ENCODE measurements around the gene JAK2. TPM values are rescaled to one million over a fixed set of nuclear protein-coding genes. Genes with fewer than 3 reads are reported as not detected.

JAK2 gene
- polyA plus RNA-seq, 1 of the 3 experiments (the other 2 are of a cell fraction), result 1.3 TPM

DNA sequence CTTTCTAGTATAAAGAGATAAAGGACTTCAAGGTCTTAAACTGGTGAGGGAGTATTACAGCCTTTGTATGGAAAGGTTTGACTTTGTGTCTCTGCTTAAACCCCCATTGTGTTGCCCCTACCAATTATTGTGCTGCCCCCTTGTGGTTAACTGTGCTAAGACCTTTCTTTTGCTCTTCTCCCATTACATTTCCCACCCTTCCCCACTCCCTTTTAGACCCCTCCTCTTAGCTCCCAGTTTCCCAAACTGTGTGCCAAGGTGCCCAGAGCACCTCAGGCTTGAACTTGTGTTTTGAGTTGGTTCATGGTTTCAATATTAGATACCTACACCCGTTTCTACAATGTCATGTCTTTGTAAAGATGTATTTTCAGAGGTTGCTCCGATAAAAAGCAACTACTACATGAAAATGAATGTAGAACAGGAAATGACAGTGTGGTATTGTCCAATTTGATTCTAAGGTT lies 2.9 kb downstream of the JAK2 start:
- WGBS (ENCODE audit: low lambda C conversion rate), result 42% methylated on average over 2 of the region's 2 CpGs
- TF ChIP-seq SMC3 (IDR thresholded peaks at IDR 0.05; ENCODE audit: low read depth, low read length) (peak; percentile 76; the same call in 1 of the 2 replicates), RXRA (IDR thresholded peaks at IDR 0.05; ENCODE audit: borderline replicate concordance, low read depth) (no peak), RAD21 (IDR thresholded peaks at IDR 0.05; ENCODE audit: low read length) (peak; percentile 77), NRF1 (IDR thresholded peaks at IDR 0.05; ENCODE audit: low read depth, low read length) (no peak), RFX5 (IDR thresholded peaks at IDR 0.05; ENCODE audit: low read length) (no peak), EP300 (IDR thresholded peaks at IDR 0.05; ENCODE audit: borderline replicate concordance in 1 of 2, low read depth in 1 of 2, low read length in 1 of 2) (no peak), CHD2 (IDR thresholded peaks at IDR 0.05; ENCODE audit: low read length, partially characterized antibody) (no peak), MEF2A (IDR thresholded peaks at IDR 0.05; ENCODE audit: borderline replicate concordance, low read depth) (no peak), ELF1 (IDR thresholded peaks at IDR 0.05) (no peak), FOXJ3 (CRISPR knock-in tag; IDR thresholded peaks at IDR 0.05) (no peak)
- TF ChIP-seq, protein P1, sequence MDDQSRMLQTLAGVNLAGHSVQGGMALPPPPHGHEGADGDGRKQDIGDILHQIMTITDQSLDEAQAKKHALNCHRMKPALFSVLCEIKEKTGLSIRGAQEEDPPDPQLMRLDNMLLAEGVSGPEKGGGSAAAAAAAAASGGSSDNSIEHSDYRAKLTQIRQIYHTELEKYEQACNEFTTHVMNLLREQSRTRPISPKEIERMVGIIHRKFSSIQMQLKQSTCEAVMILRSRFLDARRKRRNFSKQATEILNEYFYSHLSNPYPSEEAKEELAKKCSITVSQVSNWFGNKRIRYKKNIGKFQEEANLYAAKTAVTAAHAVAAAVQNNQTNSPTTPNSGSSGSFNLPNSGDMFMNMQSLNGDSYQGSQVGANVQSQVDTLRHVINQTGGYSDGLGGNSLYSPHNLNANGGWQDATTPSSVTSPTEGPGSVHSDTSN (IDR thresholded peaks at IDR 0.05), result no peak
- TF ChIP-seq, protein P2, sequence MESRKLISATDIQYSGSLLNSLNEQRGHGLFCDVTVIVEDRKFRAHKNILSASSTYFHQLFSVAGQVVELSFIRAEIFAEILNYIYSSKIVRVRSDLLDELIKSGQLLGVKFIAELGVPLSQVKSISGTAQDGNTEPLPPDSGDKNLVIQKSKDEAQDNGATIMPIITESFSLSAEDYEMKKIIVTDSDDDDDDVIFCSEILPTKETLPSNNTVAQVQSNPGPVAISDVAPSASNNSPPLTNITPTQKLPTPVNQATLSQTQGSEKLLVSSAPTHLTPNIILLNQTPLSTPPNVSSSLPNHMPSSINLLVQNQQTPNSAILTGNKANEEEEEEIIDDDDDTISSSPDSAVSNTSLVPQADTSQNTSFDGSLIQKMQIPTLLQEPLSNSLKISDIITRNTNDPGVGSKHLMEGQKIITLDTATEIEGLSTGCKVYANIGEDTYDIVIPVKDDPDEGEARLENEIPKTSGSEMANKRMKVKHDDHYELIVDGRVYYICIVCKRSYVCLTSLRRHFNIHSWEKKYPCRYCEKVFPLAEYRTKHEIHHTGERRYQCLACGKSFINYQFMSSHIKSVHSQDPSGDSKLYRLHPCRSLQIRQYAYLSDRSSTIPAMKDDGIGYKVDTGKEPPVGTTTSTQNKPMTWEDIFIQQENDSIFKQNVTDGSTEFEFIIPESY (IDR thresholded peaks at IDR 0.05; ENCODE audit: borderline replicate concordance, low read depth), result no peak
- TF ChIP-seq, protein P3, sequence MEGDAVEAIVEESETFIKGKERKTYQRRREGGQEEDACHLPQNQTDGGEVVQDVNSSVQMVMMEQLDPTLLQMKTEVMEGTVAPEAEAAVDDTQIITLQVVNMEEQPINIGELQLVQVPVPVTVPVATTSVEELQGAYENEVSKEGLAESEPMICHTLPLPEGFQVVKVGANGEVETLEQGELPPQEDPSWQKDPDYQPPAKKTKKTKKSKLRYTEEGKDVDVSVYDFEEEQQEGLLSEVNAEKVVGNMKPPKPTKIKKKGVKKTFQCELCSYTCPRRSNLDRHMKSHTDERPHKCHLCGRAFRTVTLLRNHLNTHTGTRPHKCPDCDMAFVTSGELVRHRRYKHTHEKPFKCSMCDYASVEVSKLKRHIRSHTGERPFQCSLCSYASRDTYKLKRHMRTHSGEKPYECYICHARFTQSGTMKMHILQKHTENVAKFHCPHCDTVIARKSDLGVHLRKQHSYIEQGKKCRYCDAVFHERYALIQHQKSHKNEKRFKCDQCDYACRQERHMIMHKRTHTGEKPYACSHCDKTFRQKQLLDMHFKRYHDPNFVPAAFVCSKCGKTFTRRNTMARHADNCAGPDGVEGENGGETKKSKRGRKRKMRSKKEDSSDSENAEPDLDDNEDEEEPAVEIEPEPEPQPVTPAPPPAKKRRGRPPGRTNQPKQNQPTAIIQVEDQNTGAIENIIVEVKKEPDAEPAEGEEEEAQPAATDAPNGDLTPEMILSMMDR (IDR thresholded peaks at IDR 0.05), result peak; percentile 84
- no peak overlapping the region for H2AFZ ChIP-seq (ENCODE audit: low read depth)
- no peaks in the 10 kb centered on the region for H3K27me3 ChIP-seq (ENCODE audit: insufficient read depth)
- H3K9ac ChIP-seq, result no peak overlapping the region
- H4K20me1 ChIP-seq (ENCODE audit: insufficient read depth), result 0 out of 2 replicates have a peak, but pooled peaks cover 2% of the 10 kb centered on the region
- H3K4me2 ChIP-seq, result peak overlapping the region; percentile 48
- peaks cover 25% of the 10 kb centered on the region for H3F3A ChIP-seq (replicated peaks; ENCODE audit: insufficient read depth)
- H3K4me3 ChIP-seq (ENCODE audit: low read depth in 2 of 2, low read length in 1 of 2), result peak overlapping the region in 1 of 2 experiments; percentile 30; a peak in 1 of 4 replicates
- peak overlapping the region in 1 of 2 experiments; percentile 5; a peak in 1 of 4 replicates for H3K27ac ChIP-seq (ENCODE audit: low read depth in 2 of 2, low read length in 1 of 2)
- H3K9me2 ChIP-seq, result no peaks in the 10 kb centered on the region
- peaks cover 13 to 20% of the 10 kb centered on the region in 2 experiments for H3K36me3 ChIP-seq (replicated peaks in 1 of 2; ENCODE audit: control insufficient read depth in 1 of 2, insufficient read depth in 2 of 2, low read length in 1 of 2)
- H3K79me2 ChIP-seq (ENCODE audit: insufficient read depth), result peaks cover 70% of the 10 kb centered on the region
- ChIA-PET CTCF (interaction anchor here (0.6 to 6.4 kb wide), 28 partner anchors 8 to 765 kb away, joined by 3 to 102 read pairs (median 3); partner anchors contain the start of gene CD274), POLR2A (no interaction called here)
- H3K4me1 ChIP-seq (ENCODE audit: control insufficient read depth in 1 of 2, insufficient read depth in 2 of 2, low read depth in 1 of 2, low read length in 1 of 2), result peaks cover 12 to 14% of the 10 kb centered on the region in 2 experiments; a peak in 3 of 4 replicates
- DNase-seq, result peak; percentile 69
- no peaks in the 10 kb centered on the region for H3K9me3 ChIP-seq
